Measurements from ENCODE around the gene NEK6.
A peak's percentile ranks its signal among the peaks of the same experiment; 100 is the strongest.
"Not testable (repeated sequence)": the region's sequence is repeated elsewhere in the genome, so short reads cannot be mapped to it uniquely, and the experiment has no call there.

The NEK6 gene

DNA sequence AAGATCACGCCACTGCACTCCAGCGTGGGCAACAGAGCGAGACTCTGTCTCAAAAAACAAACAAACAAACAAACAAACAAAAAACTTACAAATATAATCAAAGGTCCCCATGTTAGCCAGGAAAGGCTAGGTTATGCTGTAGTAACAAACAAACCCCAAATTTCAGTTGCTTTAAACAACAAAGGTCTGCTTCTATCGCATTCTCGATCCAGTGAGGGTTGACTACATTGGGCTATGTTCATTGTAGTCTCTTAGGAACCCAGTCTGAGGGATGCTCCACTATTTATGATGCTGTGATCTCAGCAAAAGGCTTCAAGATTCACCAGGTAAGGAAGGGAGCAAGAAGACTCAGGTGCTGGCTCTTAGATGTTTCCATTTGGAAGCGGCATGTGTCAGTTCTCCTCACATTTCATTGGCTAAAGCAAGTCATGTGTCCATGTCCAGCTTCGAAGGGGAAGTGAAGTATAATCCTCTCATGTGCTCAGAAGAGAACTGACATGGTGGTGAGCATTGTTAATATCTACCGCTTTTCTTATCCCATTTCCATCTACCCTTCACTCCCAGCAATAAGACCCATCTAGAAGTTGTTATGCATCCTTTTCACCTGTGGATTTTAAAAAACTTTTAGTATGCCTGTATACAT, 26.5 kb upstream of the NEK6 start:
- Mint-ChIP-seq H3K4me3 (no peak overlapping the region), H3K36me3 (ENCODE audit: low read depth) (no peaks in the 10 kb centered on the region), H3K27me3 (ENCODE audit: low read depth) (peaks cover 5% of the 10 kb centered on the region), H3K4me1 (no peaks in the 10 kb centered on the region), H3K9me3 (no peaks in the 10 kb centered on the region), H3K27ac (no peak overlapping the region)
- TF ChIP-seq CTCF (IDR thresholded peaks at IDR 0.05; ENCODE audit: unreplicated experiment in 3 of 3) = no peak

DNA sequence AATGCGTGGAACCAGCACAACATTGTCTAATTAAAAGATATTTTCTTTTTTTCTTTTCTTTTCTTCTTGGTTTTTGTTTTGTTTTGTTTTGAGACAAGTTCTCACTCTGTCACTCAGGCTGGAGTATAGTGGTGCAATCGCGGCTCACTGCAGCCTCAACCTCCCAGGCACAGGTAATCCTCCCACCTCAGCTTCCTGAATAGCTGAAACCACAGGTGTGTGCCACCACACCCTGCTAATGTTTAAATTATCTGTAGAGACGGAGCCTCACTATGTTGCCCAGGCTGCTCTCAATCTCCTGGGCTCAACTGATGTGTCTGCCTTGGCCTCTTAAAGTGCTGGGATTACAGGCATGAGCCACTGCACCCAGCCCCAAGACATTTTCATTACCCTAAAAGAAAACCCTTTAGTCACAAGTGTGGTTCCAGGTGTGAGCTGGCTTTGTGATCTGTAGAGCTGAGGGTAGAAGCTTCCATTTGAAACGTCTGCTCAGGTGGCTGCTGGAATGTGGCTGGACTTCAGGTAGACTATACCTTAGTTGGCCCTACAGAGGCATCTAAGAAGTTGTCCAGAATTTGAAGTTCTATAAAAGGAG, 19.1 kb upstream of the NEK6 start:
- no peaks in the 10 kb centered on the region for H3K36me3 Mint-ChIP-seq (ENCODE audit: low read depth)
- H3K4me3 Mint-ChIP-seq = no peak overlapping the region
- TF ChIP-seq CTCF (IDR thresholded peaks at IDR 0.05; ENCODE audit: unreplicated experiment in 3 of 3) = no peak
- H3K9me3 Mint-ChIP-seq = no peaks in the 10 kb centered on the region
- peaks cover 15% of the 10 kb centered on the region for H3K4me1 Mint-ChIP-seq
- H3K27ac Mint-ChIP-seq = no peak overlapping the region
- H3K27me3 Mint-ChIP-seq (ENCODE audit: low read depth) = peaks cover 7% of the 10 kb centered on the region

GRCh38 chr9:124239249-124240073, 18.3 kb upstream of the NEK6 start:
- peaks cover 7% of the 10 kb centered on the region for H3K27me3 Mint-ChIP-seq (ENCODE audit: low read depth)
- no peaks in the 10 kb centered on the region for H3K36me3 Mint-ChIP-seq (ENCODE audit: low read depth)
- no peak overlapping the region for H3K4me3 Mint-ChIP-seq
- H3K27ac Mint-ChIP-seq = no peak overlapping the region
- no peaks in the 10 kb centered on the region for H3K9me3 Mint-ChIP-seq
- H3K4me1 Mint-ChIP-seq = peaks cover 15% of the 10 kb centered on the region
- no peak for TF ChIP-seq CTCF (IDR thresholded peaks at IDR 0.05; ENCODE audit: unreplicated experiment in 3 of 3)

DNA sequence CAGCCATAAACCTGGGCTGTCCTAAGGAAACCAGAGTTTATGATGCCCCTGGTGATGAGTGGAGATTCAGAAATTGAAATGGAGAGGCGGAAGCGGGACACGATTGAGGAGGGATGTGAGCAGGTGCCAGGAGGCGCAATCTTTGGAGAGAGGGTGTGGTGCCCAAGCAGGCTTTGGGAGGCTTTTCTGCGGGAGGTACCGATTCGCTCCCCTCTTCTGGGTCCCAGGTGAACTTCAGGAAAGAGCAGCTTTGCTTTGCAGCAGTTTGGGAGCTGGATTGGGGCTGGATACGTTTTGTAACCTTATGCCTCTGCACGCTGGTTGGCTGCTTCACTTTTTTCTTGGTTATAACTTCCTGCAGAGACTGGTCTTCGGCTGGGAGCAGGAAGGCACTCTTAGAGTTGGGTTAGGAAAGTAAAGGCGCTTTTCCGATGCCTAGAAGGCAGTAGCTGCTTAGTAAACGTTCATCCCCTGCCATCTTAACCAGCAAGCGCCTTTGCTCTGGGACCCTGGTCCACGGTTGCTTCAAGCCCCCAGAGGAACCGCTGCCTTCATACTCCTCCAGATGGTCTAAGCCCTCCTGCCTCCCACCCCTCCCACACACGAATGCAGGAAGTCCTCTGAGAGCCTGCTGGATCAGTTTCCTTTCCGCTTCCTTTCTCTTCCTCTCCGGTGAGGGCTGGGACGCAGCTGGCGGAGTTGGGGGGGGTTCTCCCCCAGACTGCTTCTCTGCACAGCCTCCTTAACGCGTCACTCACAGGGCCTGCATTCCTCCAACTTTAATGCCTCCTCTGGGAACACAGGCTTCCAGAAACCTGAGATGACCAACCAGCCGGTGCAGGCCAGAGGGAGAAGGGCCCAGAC, 15.2 kb upstream of the NEK6 start:
- Mint-ChIP-seq H3K4me3 (peak overlapping the region; percentile 68 to 84 (median 79)), H3K9me3 (no peaks in the 10 kb centered on the region), H3K36me3 (ENCODE audit: low read depth) (no peaks in the 10 kb centered on the region), H3K4me1 (peaks cover 15% of the 10 kb centered on the region), H3K27me3 (ENCODE audit: low read depth) (peaks cover 7% of the 10 kb centered on the region), H3K27ac (peak overlapping the region; percentile 96 to 99 (median 97))
- no peak for TF ChIP-seq CTCF (IDR thresholded peaks at IDR 0.05; ENCODE audit: unreplicated experiment in 3 of 3)

- H3K4me1 Mint-ChIP-seq = peaks cover 28% of the 10 kb centered on the region
- H3K9me3 Mint-ChIP-seq; H3K27me3 Mint-ChIP-seq (ENCODE audit: low read depth); H3K27ac Mint-ChIP-seq; H3K4me3 Mint-ChIP-seq; H3K36me3 Mint-ChIP-seq (ENCODE audit: low read depth): not testable (repeated sequence)
Measured at GRCh38 chr9:124247393-124247792, 10.4 kb upstream of the NEK6 start.

DNA sequence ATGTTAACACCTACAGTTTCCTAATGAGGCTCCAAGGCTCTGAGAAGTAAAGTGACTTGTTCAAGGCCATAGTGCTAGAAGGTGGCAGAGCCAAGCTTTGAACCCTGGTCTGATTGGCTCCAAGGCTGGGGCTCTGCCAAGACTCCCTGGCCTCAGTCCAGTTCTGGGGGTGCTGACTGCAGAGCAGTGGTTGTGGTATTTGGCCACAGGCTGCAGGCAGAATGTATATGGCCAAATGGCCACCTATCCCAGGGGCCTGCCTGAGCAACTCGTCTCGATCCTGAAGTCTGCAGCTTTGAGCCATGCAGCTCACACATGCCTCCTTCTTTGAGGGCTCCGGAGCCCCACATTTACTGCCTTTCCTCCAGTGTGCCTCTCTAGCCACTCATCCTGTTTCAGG, 9.7 kb upstream of the NEK6 start:
- no peak for TF ChIP-seq CTCF (IDR thresholded peaks at IDR 0.05; ENCODE audit: unreplicated experiment in 3 of 3)
- peaks cover 21% of the 10 kb centered on the region for H3K4me1 Mint-ChIP-seq
- no peaks in the 10 kb centered on the region for H3K27me3 Mint-ChIP-seq (ENCODE audit: low read depth)
- H3K36me3 Mint-ChIP-seq (ENCODE audit: low read depth) = no peaks in the 10 kb centered on the region
- no peak overlapping the region for H3K4me3 Mint-ChIP-seq
- H3K27ac Mint-ChIP-seq = no peak overlapping the region
- no peaks in the 10 kb centered on the region for H3K9me3 Mint-ChIP-seq
